ENCODE results near the gene SNX19.
A peak's percentile ranks its signal among the peaks of the same experiment; 100 is the strongest.
"Not testable (repeated sequence)": the region's sequence is repeated elsewhere in the genome, so short reads cannot be mapped to it uniquely, and the experiment has no call there.

The SNX19 gene

GRCh38 chr11:130872981-130873380, 43.3 kb downstream of the SNX19 start:
- DNase-seq (ENCODE audit: low read depth) = peak; percentile 77

- DNase-seq (ENCODE audit: low read depth) = no peak
Observed at GRCh38 chr11:130872513-130872912, 43.8 kb downstream of the SNX19 start.

- no peak for DNase-seq (ENCODE audit: low read depth)
Observed at GRCh38 chr11:130872102-130872501, 44.2 kb downstream of the SNX19 start.

- DNase-seq (ENCODE audit: low read depth) = no peak
Observed at GRCh38 chr11:130871616-130872015, 44.7 kb downstream of the SNX19 start.

- DNase-seq (ENCODE audit: low read depth) = no peak
Observed at GRCh38 chr11:130868721-130869390, 47.4 kb downstream of the SNX19 start.

GRCh38 chr11:130868086-130868710, 48.1 kb downstream of the SNX19 start:
- DNase-seq (ENCODE audit: low read depth) = no peak

GRCh38 chr11:130866831-130867230, 49.4 kb downstream of the SNX19 start:
- DNase-seq (ENCODE audit: low read depth) = no peak

- no peak for DNase-seq (ENCODE audit: low read depth)
Observed at GRCh38 chr11:130865774-130866114, 50.5 kb downstream of the SNX19 start.

- DNase-seq (ENCODE audit: low read depth) = peak; percentile 53
Observed at GRCh38 chr11:130865091-130865773, 51.0 kb downstream of the SNX19 start.

- peak; percentile 87 for DNase-seq (ENCODE audit: low read depth)
Observed at GRCh38 chr11:130861902-130862860, 54.1 kb downstream of the SNX19 start.

GRCh38 chr11:130861283-130861682, 55.0 kb downstream of the SNX19 start:
- no peak for DNase-seq (ENCODE audit: low read depth)

- peak; percentile 66 for DNase-seq (ENCODE audit: low read depth)
Observed at GRCh38 chr11:130859886-130860285, 56.4 kb downstream of the SNX19 start.

GRCh38 chr11:130858215-130858614, 58.1 kb downstream of the SNX19 start:
- no peak for DNase-seq (ENCODE audit: low read depth)

- DNase-seq (ENCODE audit: low read depth) = not testable (repeated sequence)
Observed at GRCh38 chr11:130855707-130856106, 60.6 kb downstream of the SNX19 start.

- no peak for DNase-seq (ENCODE audit: low read depth)
Observed at GRCh38 chr11:130854483-130854882, 61.8 kb downstream of the SNX19 start.

- DNase-seq (ENCODE audit: low read depth) = no peak
Observed at GRCh38 chr11:130852589-130852988, 63.7 kb downstream of the SNX19 start.

GRCh38 chr11:130850185-130850944, 65.9 kb downstream of the SNX19 start:
- DNase-seq (ENCODE audit: low read depth) = no peak

GRCh38 chr11:130849215-130849568, 67.1 kb downstream of the SNX19 start:
- peak; percentile 96 for DNase-seq (ENCODE audit: low read depth)

- DNase-seq (ENCODE audit: low read depth) = no peak
Observed at GRCh38 chr11:130848361-130849214, 67.7 kb downstream of the SNX19 start.

GRCh38 chr11:130847517-130847916, 68.8 kb downstream of the SNX19 start:
- peak; percentile 75 for DNase-seq (ENCODE audit: low read depth)

GRCh38 chr11:130846606-130847005, 69.7 kb downstream of the SNX19 start:
- no peak for DNase-seq (ENCODE audit: low read depth)
